Pulmonary artery endothelial cell (primary cell): ENCODE measurements around the gene ZNF467. TPM values are rescaled to one million over a fixed set of nuclear protein-coding genes. Genes with fewer than 3 reads are reported as not detected.

Source experiments
- DNase-seq: peaks from one replicate; pipeline ENCODE4 v3.0.0-alpha.2; 2011; ENCODE audit warnings: low read depth, low spot score
- total RNA-seq: library from RNA; depleted of rRNA; stranded (reverse); fragments of >200 nt; gene quantifications from 2 replicates; pipeline ENCODE4 v1.2.3, GENCODE V29; 2014

ZNF467 gene
- total RNA-seq, 1 donor from 2014 or later, result 2.7 TPM

- no peak for DNase-seq
Observed at GRCh38 chr7:149750122-149750845, 23.1 kb downstream of the ZNF467 start.

GRCh38 chr7:149748076-149748874 is 25.1 kb downstream of the ZNF467 start:
- no peak for DNase-seq

GRCh38 chr7:149743476-149744255 is 29.7 kb downstream of the ZNF467 start:
- no peak for DNase-seq

- DNase-seq, result no peak
Observed at GRCh38 chr7:149742075-149742701, 31.2 kb downstream of the ZNF467 start.

- no peak for DNase-seq
Observed at GRCh38 chr7:149741629-149742028, 31.8 kb downstream of the ZNF467 start.

- DNase-seq, result no peak
Observed at GRCh38 chr7:149736478-149737360, 36.7 kb downstream of the ZNF467 start.

GRCh38 chr7:149735779-149736477 is 37.5 kb downstream of the ZNF467 start:
- no peak for DNase-seq

GRCh38 chr7:149735181-149735602 is 38.2 kb downstream of the ZNF467 start:
- no peak for DNase-seq

GRCh38 chr7:149734791-149735075 is 38.7 kb downstream of the ZNF467 start:
- DNase-seq, result no peak

GRCh38 chr7:149733924-149734790 is 39.2 kb downstream of the ZNF467 start:
- DNase-seq, result no peak

- no peak for DNase-seq
Observed at GRCh38 chr7:149733131-149733923, 40.1 kb downstream of the ZNF467 start.

- DNase-seq, result no peak
Observed at GRCh38 chr7:149732611-149733010, 40.8 kb downstream of the ZNF467 start.

- DNase-seq, result no peak
Observed at GRCh38 chr7:149732111-149732561, 41.3 kb downstream of the ZNF467 start.

- DNase-seq, result no peak
Observed at GRCh38 chr7:149731207-149731955, 42.0 kb downstream of the ZNF467 start.

- DNase-seq, result no peak
Observed at GRCh38 chr7:149729983-149730801, 43.2 kb downstream of the ZNF467 start.

- no peak for DNase-seq
Observed at GRCh38 chr7:149729586-149729982, 43.8 kb downstream of the ZNF467 start.
